Transverse colon (tissue), 4 donors: ENCODE measurements around the gene RTP5. TPM values are rescaled to one million over a fixed set of nuclear protein-coding genes. Genes with fewer than 3 reads are reported as not detected.

Experiments used
- DNase-seq: peaks from one replicate; pipeline ENCODE4 v3.0.0-alpha.2; 2019
- H3K27ac ChIP-seq, 4 donors: fragments of 200-600 bp; sonication (generic); 2 replicates each; pipeline ENCODE4 v1.5.1; 2016 to 2018; ENCODE audit warnings: inconsistent platforms in 4 of 4
- H3K27me3 ChIP-seq: fragments of 200-600 bp; sonication (generic); 2 replicates; pipeline ENCODE4 v1.5.1; 2017; ENCODE audit warnings: inconsistent platforms
- H3K36me3 ChIP-seq, 4 donors: fragments of 200-600 bp; sonication (generic); 2 replicates each; pipeline ENCODE4 v1.5.1; 2017 to 2019; ENCODE audit warnings: inconsistent platforms in 4 of 4
- H3K4me1 ChIP-seq, 4 donors: fragments of 200-600 bp; sonication (generic); 2 replicates each; pipeline ENCODE4 v1.5.1; 2017 to 2020; ENCODE audit warnings: inconsistent platforms in 4 of 4
- H3K4me3 ChIP-seq, 4 donors: fragments of 200-600 bp; sonication (generic); 1 replicate in 1 of 4; 2 replicates in 3 of 4; pipeline versions ENCODE4 v1.5.1 to v1.6.1; 2017 to 2019; ENCODE audit warnings: inconsistent platforms in 4 of 4
- H3K9me3 ChIP-seq, 2 donors: fragments of 200-600 bp; sonication (generic); 2 replicates each; pipeline ENCODE4 v1.5.1; 2017 to 2019; ENCODE audit warnings: inconsistent platforms in 2 of 2
- CTCF ChIP-seq, 5 experiments: fragments of 200-600 bp in 3 of 5; fragments of 450-650 bp in 2 of 5; sonication (generic) in 3 of 5; IDR thresholded peaks; 1 replicate in 2 of 5; 2 replicates in 3 of 5; pipeline ENCODE4 v1.5.1; 2016 to 2017; ENCODE audit warnings: antibody characterized with exemption in 5 of 5, inconsistent platforms in 3 of 5, mild to moderate bottlenecking in 2 of 5, moderate library complexity in 1 of 5
- EP300 ChIP-seq: sonication (generic); formaldehyde crosslinking; IDR thresholded peaks from one replicate; pipeline ENCODE4 v1.6.1; 2017; ENCODE audit warnings: antibody characterized with exemption, low read depth
- POLR2A ChIP-seq: fragments of 450-650 bp; IDR thresholded peaks from one replicate; pipeline ENCODE4 v1.6.1; 2016; ENCODE audit warnings: antibody characterized with exemption, mild to moderate bottlenecking, moderate library complexity
- POLR2AphosphoS5 ChIP-seq, 3 donors: sonication (generic); formaldehyde crosslinking; IDR thresholded peaks; one replicate each; pipeline ENCODE4 v1.6.1; 2016; ENCODE audit warnings: antibody characterized with exemption in 3 of 3
- WGBS, 2 donors: methylation state at CpG; one replicate each; pipeline ENCODE4 v1.1.5; 2018; ENCODE audit warnings: low coverage in 1 of 2; 5-methylcytosine and 5-hydroxymethylcytosine counted together
- in situ Hi-C, 4 donors: fragments of 200-750 bp; cut with MboI; loops; one replicate each; pipeline versions ENCODE4 v1.15.0 to v1.15.1; 2017; ENCODE audit warnings: low sequenced_read_pairs in 3 of 4, low pct_ligation_motif_present in 1 of 4, low pct_unique_long_range_greater_than_20kb in 1 of 4
- intact Hi-C: fragments of 100-400 bp; cut with DNase I; formaldehyde crosslinking; loops from one replicate; pipeline ENCODE4 v1.15.1; 2023; ENCODE audit warnings: low total_unique reads
- total RNA-seq, 4 donors: library from RNA; depleted of rRNA; stranded (reverse); fragments of >200 nt; gene quantifications; one replicate each; pipeline ENCODE4 v1.1.0, GENCODE V29; 2016

Gene RTP5
- total RNA-seq, 4 donors from 2014 or later: 0.16 TPM; not detected in 3

DNA sequence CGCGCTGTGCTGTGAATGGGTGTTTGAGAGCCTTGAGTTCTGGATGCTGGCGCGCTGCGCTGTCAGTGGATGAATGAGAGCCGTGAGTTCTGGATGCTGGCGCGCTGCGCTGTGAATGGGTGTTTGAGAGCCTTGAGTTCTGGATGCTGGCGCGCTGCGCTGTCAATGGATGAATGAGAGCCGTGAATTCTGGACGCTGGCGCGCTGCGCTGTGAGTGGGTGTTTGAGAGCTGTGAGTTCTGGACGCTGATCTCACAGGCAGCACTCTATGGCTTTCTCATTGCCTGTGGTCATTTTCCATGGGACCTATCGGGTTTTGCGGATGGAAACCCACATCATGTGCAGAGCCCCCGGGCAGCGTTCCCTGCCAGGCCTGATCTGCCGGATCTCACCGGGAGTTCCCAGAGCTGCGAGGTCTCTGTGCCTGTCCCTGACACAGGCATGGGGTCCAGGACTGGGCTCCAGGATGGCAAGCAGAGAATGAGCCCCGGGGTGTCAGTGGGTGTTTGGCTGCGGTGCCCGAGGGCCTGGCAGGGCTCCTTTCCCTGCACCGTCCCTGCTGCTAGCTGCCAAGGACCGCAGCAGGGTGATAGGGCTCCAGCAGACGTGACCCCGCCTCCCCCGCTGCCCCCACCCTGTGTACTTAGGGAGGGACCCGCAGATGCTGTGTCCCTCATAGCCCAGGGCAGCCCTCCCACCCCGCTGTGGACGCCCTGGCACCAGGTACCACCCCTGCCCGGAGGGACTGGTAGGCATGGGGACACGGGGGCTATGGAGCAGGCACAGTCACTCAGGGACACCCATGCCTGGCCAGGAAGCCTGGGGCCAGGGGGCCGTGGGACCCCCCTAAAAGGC is 20.5 kb upstream of the RTP5 start:
- no peak for DNase-seq
- intact Hi-C loops (loop anchor here (5.0 kb wide), 1 partner anchor 862 kb away; no protein-coding TSS in a partner anchor), in situ Hi-C loops (no loop called here)
- 88% methylated on average over 30 of the region's 39 CpGs; no CpG with 5 or more reads in 1 of the 2 donors for WGBS, 2 donors
- H3K4me1 ChIP-seq: peaks cover 0 to 12% (median 10%) of the 10 kb centered on the region in 4 donors
- no peaks in the 10 kb centered on the region for H3K9me3 ChIP-seq
- H3K4me3 ChIP-seq: no peak overlapping the region
- H3K27me3 ChIP-seq: no peaks in the 10 kb centered on the region
- TF ChIP-seq POLR2AphosphoS5 (IDR thresholded peaks at IDR 0.05) (no peak), POLR2A (no peak), CTCF (IDR thresholded peaks at IDR 0.05) (no peak), EP300 (no peak)
- H3K36me3 ChIP-seq: no peaks in the 10 kb centered on the region
- H3K27ac ChIP-seq: no peak overlapping the region

GRCh38 chr2:241849616-241850543 is 19.6 kb upstream of the RTP5 start:
- no peaks in the 10 kb centered on the region for H3K27me3 ChIP-seq
- H3K36me3 ChIP-seq: no peaks in the 10 kb centered on the region
- H3K4me3 ChIP-seq: no peak overlapping the region
- 86% methylated on average over 13 of the region's 16 CpGs; no CpG with 5 or more reads in 1 of the 2 donors for WGBS, 2 donors
- intact Hi-C loops: loop anchor here (5.0 kb wide), 1 partner anchor 863 kb away; no protein-coding TSS in a partner anchor
- no peaks in the 10 kb centered on the region for H3K9me3 ChIP-seq
- no peak for TF ChIP-seq POLR2AphosphoS5 (IDR thresholded peaks at IDR 0.05)
- TF ChIP-seq EP300: no peak
- TF ChIP-seq POLR2A: no peak
- no peak for TF ChIP-seq CTCF (IDR thresholded peaks at IDR 0.05)
- no peak for DNase-seq
- in situ Hi-C loops: no loop called here
- no peak overlapping the region for H3K27ac ChIP-seq
- peaks cover 0 to 5% (median 2%) of the 10 kb centered on the region in 4 donors for H3K4me1 ChIP-seq

DNA sequence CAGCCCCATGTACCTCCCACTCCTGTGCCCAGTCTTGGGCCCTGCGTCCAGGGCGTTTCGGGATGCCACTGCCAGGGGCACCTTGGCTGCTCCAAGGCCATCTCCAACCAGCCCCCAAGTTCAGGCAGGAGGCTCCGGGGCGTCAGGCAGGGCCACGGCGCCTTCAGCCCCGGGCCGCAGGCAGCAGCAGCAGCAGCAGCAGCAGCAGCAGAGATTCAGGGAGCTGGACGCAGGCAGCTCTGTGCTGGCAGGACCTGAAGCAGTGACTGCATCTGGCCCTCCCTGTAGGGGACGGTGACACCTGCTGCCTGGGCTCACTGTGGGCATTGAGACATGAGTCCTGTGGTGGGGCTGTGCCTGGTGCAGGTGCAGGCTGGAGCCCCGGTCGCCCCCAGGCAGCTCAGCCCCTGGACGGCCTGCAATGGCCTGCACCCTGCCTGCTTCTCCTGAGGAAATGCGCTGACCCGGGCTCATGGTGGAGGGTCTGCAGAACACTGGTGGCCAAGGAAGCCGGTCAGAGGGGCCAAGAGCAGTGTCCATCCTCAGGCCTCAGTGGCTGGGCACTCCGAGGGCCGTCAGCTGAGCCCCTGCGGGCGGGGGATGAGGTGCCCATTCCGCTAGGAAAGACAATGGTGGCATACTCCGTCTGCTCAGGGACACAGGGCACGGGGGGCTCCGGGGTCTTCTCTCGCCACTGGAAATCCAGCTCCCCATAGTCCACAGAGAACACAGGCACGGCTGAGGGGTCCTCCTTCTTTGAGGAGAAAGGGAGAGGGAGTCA is 18.8 kb upstream of the RTP5 start:
- H3K27ac ChIP-seq: no peak overlapping the region
- no peak overlapping the region for H3K4me3 ChIP-seq
- peaks cover 0 to 4% (median 0%) of the 10 kb centered on the region in 4 donors for H3K4me1 ChIP-seq
- WGBS, 2 donors: 96% methylated on average over 20 of the region's 27 CpGs; no CpG with 5 or more reads in 1 of the 2 donors
- H3K36me3 ChIP-seq: no peaks in the 10 kb centered on the region
- no peaks in the 10 kb centered on the region for H3K9me3 ChIP-seq
- intact Hi-C loops: no loop called here
- no peaks in the 10 kb centered on the region for H3K27me3 ChIP-seq
- in situ Hi-C loops: no loop called here
- no peak for DNase-seq
- no peak for TF ChIP-seq CTCF (IDR thresholded peaks at IDR 0.05)
- TF ChIP-seq EP300: no peak
- TF ChIP-seq POLR2A: no peak
- TF ChIP-seq POLR2AphosphoS5 (IDR thresholded peaks at IDR 0.05): no peak
